ENCODE results near the gene SMCR8. TPM values are rescaled to one million over a fixed set of nuclear protein-coding genes. Genes with fewer than 3 reads are reported as not detected.

SMCR8 gene
- total RNA-seq, 1 donor from 2014 or later = 12.3 TPM

- no peak overlapping the region for H3K4me3 ChIP-seq
- no peaks in the 10 kb centered on the region for H3K27me3 ChIP-seq (ENCODE audit: low read depth)
- no peak overlapping the region for H3K27ac ChIP-seq (replicated peaks)
- no peaks in the 10 kb centered on the region for H3K9me3 ChIP-seq (replicated peaks)
- TF ChIP-seq, protein P1, sequence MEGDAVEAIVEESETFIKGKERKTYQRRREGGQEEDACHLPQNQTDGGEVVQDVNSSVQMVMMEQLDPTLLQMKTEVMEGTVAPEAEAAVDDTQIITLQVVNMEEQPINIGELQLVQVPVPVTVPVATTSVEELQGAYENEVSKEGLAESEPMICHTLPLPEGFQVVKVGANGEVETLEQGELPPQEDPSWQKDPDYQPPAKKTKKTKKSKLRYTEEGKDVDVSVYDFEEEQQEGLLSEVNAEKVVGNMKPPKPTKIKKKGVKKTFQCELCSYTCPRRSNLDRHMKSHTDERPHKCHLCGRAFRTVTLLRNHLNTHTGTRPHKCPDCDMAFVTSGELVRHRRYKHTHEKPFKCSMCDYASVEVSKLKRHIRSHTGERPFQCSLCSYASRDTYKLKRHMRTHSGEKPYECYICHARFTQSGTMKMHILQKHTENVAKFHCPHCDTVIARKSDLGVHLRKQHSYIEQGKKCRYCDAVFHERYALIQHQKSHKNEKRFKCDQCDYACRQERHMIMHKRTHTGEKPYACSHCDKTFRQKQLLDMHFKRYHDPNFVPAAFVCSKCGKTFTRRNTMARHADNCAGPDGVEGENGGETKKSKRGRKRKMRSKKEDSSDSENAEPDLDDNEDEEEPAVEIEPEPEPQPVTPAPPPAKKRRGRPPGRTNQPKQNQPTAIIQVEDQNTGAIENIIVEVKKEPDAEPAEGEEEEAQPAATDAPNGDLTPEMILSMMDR (IDR thresholded peaks at IDR 0.05; ENCODE audit: borderline replicate concordance) = no peak
- H3K4me1 ChIP-seq = peaks cover 30% of the 10 kb centered on the region
- peaks cover 64% of the 10 kb centered on the region for H3K36me3 ChIP-seq
- intact Hi-C loops (cut with micrococcal nuclease) = no loop called here
- DNase-seq = no peak
These were observed 8.5 kb downstream of the SMCR8 start for GRCh38 chr17:18323507-18324139.

GRCh38 chr17:18324140-18325050, 9.3 kb downstream of the SMCR8 start:
- DNase-seq = no peak
- H3K4me1 ChIP-seq = peaks cover 22% of the 10 kb centered on the region
- TF ChIP-seq, protein P1 (IDR thresholded peaks at IDR 0.05; ENCODE audit: borderline replicate concordance) = no peak

DNA sequence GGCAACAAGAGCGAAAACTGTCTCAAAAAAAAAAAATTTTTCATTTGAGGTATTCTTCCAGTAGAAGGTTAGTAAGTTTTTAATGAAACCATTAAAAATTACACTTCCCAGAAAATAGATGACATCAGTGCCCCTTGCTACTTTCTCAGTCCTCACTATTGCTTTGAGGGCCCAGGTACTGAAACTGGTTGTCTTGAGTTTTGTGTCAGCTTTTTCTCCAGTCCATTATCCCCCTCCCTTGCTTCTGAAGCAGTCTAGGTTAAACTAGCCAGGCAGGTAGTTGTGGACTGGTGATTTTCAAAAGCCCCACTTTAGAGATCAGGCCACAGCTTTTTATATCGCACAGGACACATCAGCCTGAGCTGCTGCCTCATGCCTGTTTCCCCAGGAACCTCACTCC, 10.9 kb downstream of the SMCR8 start:
- Histone ChIP-seq H3K27ac (replicated peaks) (no peak overlapping the region), H3K27me3 (ENCODE audit: low read depth) (no peaks in the 10 kb centered on the region), H3K4me3 (no peak overlapping the region), H3K4me1 (peaks cover 6% of the 10 kb centered on the region), H3K36me3 (peaks cover 84% of the 10 kb centered on the region), H3K9me3 (replicated peaks) (no peaks in the 10 kb centered on the region)
- TF ChIP-seq, protein P1 (IDR thresholded peaks at IDR 0.05; ENCODE audit: borderline replicate concordance) = no peak
- intact Hi-C loops (cut with micrococcal nuclease) = no loop called here
- DNase-seq = no peak

More at GRCh38 chr17:18324140-18325050, 9.3 kb downstream of the SMCR8 start:
- no peaks in the 10 kb centered on the region for H3K9me3 ChIP-seq (replicated peaks)
- peaks cover 69% of the 10 kb centered on the region for H3K36me3 ChIP-seq
- H3K27me3 ChIP-seq (ENCODE audit: low read depth) = no peaks in the 10 kb centered on the region
- H3K27ac ChIP-seq (replicated peaks) = no peak overlapping the region
- H3K4me3 ChIP-seq = no peak overlapping the region
- intact Hi-C loops (cut with micrococcal nuclease) = no loop called here

DNA sequence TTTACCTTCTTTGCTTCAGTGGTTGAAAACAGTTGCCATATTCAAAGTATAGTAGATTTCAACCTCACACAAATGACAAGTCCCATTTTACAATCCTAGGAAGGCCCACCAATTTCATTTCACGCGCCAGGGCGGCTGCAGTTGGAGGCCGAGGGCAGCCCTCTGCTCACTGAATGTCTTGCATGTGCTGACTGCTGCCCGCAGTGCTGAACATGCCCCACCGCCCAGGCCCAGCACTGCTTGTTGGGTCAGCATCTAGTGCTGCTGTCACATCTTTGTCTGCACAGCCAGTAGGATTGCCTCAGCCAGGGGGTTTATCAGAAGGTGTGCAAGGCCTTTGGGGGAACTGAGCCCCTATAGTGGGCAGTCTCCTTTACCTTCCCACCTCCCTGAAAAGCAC, 11.5 kb downstream of the SMCR8 start:
- no peaks in the 10 kb centered on the region for H3K9me3 ChIP-seq (replicated peaks)
- intact Hi-C loops (cut with micrococcal nuclease) = no loop called here
- DNase-seq = no peak
- TF ChIP-seq, protein P1 (IDR thresholded peaks at IDR 0.05; ENCODE audit: borderline replicate concordance) = no peak
- peaks cover under 1% of the 10 kb centered on the region for H3K4me1 ChIP-seq
- peaks cover 89% of the 10 kb centered on the region for H3K36me3 ChIP-seq
- H3K27me3 ChIP-seq (ENCODE audit: low read depth) = no peaks in the 10 kb centered on the region
- H3K4me3 ChIP-seq = no peak overlapping the region
- H3K27ac ChIP-seq (replicated peaks) = no peak overlapping the region

- Histone ChIP-seq H3K4me1 (no peaks in the 10 kb centered on the region), H3K27ac (replicated peaks) (no peak overlapping the region), H3K36me3 (peaks cover 95% of the 10 kb centered on the region), H3K9me3 (replicated peaks) (no peaks in the 10 kb centered on the region), H3K4me3 (no peak overlapping the region), H3K27me3 (ENCODE audit: low read depth) (no peaks in the 10 kb centered on the region)
- intact Hi-C loops (cut with micrococcal nuclease) = no loop called here
- TF ChIP-seq, protein P1 (IDR thresholded peaks at IDR 0.05; ENCODE audit: borderline replicate concordance) = no peak
- no peak for DNase-seq
These were observed 12.0 kb downstream of the SMCR8 start for GRCh38 chr17:18327093-18327492.
